GM19452 (cell line): ENCODE data around the gene PRKACB.

Source experiments
- ATAC-seq: cut with Tn5 transposase; IDR thresholded peaks from one replicate; pipeline ENCODE4 v1.9.1; 2021; ENCODE audit not compliant: unreplicated experiment

Gene PRKACB

GRCh38 chr1:84155517-84155916 lies 11.4 kb downstream of the PRKACB start:
- ATAC-seq, result peak; percentile 35

GRCh38 chr1:84156210-84156621 lies 12.1 kb downstream of the PRKACB start:
- no peak for ATAC-seq

GRCh38 chr1:84159533-84160240 lies 15.6 kb downstream of the PRKACB start:
- no peak for ATAC-seq

- no peak for ATAC-seq
Measured at GRCh38 chr1:84162295-84162694, 18.2 kb downstream of the PRKACB start.

- no peak for ATAC-seq
Measured at GRCh38 chr1:84163123-84163931, 19.3 kb downstream of the PRKACB start.

GRCh38 chr1:84164161-84164560 lies 20.1 kb downstream of the PRKACB start:
- ATAC-seq, result no peak

- ATAC-seq, result no peak
Measured at GRCh38 chr1:84164567-84165021, 20.5 kb downstream of the PRKACB start.

- no peak for ATAC-seq
Measured at GRCh38 chr1:84165601-84166000, 21.5 kb downstream of the PRKACB start.

- ATAC-seq, result peak; percentile 96
Measured at GRCh38 chr1:84166797-84167196, 22.7 kb downstream of the PRKACB start.

GRCh38 chr1:84168783-84169182 lies 24.7 kb downstream of the PRKACB start:
- no peak for ATAC-seq

GRCh38 chr1:84170171-84170570 lies 26.1 kb downstream of the PRKACB start:
- no peak for ATAC-seq

- ATAC-seq, result no peak
Measured at GRCh38 chr1:84171481-84171880, 27.4 kb downstream of the PRKACB start.

GRCh38 chr1:84174051-84174556 lies 30.0 kb downstream of the PRKACB start:
- ATAC-seq, result no peak

GRCh38 chr1:84181350-84182005 lies 37.4 kb downstream of the PRKACB start:
- no peak for ATAC-seq

GRCh38 chr1:84190455-84190854 lies 46.4 kb downstream of the PRKACB start:
- ATAC-seq, result no peak

- ATAC-seq, result no peak
Measured at GRCh38 chr1:84192681-84193080, 48.6 kb downstream of the PRKACB start.

GRCh38 chr1:84198832-84199231 lies 54.8 kb downstream of the PRKACB start:
- no peak for ATAC-seq

GRCh38 chr1:84199257-84199656 lies 55.2 kb downstream of the PRKACB start:
- ATAC-seq, result no peak

GRCh38 chr1:84202126-84202525 lies 58.1 kb downstream of the PRKACB start:
- ATAC-seq, result no peak

- no peak for ATAC-seq
Measured at GRCh38 chr1:84206375-84206774, 62.3 kb downstream of the PRKACB start.

- no peak for ATAC-seq
Measured at GRCh38 chr1:84208935-84209334, 64.9 kb downstream of the PRKACB start.
